ENCODE data around the gene ACAA2. TPM values are rescaled to one million over a fixed set of nuclear protein-coding genes. Genes with fewer than 3 reads are reported as not detected.

ACAA2 gene
- total RNA-seq (ENCODE audit: low replicate concordance), result 66.7 and 99.0 TPM in 2 replicates
- long read RNA-seq, transcript ACAA2-201 (10 exons, 3,350 nt), result major isoform, 270 of 319 reads
- long read RNA-seq, transcript ACAA2-205 (10 exons, 1,657 nt), result minor isoform, 14 of 319 reads
- long read RNA-seq, partial matches to known transcripts, result 8 of 319 reads
- long read RNA-seq, other reads (novel, unspliced or antisense), result 27 of 319 reads

DNA sequence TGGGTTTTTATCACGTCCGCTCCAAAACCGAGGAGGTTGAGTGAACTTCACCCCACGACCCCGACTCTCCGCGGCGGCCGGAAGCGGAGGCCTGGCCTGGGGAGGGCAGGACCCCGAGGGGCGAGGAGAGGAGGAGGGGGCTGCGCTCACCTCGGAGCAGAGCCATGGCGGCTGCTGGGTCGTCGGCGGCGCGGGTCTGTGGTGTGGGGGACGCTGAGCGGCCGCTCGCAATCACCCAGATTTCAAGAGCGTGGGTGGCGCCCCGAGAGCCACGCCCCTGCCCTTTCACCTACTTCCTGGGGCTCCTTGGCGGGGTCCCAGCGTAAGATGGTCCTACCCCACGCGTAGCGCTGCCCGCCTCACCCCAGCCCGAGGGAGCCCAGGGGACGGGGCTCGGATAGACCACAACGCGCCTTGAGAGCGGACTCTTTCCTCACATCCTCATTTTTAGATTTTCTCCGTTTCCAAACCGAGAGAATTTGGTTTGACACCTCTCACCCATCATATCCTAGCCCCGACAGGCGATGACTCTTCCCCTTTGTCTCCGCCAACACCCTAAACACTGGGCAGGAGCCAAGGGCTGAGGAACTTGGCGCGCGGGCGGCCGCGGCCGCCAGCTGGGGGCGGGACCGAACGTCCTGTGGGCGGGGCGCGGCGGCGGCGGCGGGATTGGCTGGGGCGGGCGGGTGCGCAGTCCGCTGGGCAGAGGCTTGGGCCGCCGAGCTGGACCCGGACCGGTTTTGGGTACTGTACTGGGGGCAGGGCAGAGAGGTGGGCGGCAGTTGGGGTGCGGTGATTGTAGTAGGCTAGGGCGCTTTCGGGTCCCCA is at the start of gene ACAA2:
TSS of gene ACAA2 (minus strand) at position 215 of the 828 bp plus-strand sequence. CDS start at position 166, 49 bp downstream.
- H3K27me3 Mint-ChIP-seq, result no peaks in the 10 kb centered on the region
- H3K36me3 Mint-ChIP-seq, result peaks cover 31% of the 10 kb centered on the region
- H3K27ac Mint-ChIP-seq, result peak within 1 kb of the TSS; percentile 92
- peak within 1 kb of the TSS; percentile 92 for H3K4me3 Mint-ChIP-seq
- H3K4me1 Mint-ChIP-seq (ENCODE audit: unreplicated experiment), result peaks cover 26% of the 10 kb centered on the region
- H3K9me3 Mint-ChIP-seq, result peaks cover 15% of the 10 kb centered on the region
- TF ChIP-seq, protein P1, sequence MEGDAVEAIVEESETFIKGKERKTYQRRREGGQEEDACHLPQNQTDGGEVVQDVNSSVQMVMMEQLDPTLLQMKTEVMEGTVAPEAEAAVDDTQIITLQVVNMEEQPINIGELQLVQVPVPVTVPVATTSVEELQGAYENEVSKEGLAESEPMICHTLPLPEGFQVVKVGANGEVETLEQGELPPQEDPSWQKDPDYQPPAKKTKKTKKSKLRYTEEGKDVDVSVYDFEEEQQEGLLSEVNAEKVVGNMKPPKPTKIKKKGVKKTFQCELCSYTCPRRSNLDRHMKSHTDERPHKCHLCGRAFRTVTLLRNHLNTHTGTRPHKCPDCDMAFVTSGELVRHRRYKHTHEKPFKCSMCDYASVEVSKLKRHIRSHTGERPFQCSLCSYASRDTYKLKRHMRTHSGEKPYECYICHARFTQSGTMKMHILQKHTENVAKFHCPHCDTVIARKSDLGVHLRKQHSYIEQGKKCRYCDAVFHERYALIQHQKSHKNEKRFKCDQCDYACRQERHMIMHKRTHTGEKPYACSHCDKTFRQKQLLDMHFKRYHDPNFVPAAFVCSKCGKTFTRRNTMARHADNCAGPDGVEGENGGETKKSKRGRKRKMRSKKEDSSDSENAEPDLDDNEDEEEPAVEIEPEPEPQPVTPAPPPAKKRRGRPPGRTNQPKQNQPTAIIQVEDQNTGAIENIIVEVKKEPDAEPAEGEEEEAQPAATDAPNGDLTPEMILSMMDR (conservative IDR thresholded peaks at IDR 0.05), result no peak
- DNase-seq (ENCODE audit: extremely low spot score, unreplicated experiment), result peak; percentile 89

DNA sequence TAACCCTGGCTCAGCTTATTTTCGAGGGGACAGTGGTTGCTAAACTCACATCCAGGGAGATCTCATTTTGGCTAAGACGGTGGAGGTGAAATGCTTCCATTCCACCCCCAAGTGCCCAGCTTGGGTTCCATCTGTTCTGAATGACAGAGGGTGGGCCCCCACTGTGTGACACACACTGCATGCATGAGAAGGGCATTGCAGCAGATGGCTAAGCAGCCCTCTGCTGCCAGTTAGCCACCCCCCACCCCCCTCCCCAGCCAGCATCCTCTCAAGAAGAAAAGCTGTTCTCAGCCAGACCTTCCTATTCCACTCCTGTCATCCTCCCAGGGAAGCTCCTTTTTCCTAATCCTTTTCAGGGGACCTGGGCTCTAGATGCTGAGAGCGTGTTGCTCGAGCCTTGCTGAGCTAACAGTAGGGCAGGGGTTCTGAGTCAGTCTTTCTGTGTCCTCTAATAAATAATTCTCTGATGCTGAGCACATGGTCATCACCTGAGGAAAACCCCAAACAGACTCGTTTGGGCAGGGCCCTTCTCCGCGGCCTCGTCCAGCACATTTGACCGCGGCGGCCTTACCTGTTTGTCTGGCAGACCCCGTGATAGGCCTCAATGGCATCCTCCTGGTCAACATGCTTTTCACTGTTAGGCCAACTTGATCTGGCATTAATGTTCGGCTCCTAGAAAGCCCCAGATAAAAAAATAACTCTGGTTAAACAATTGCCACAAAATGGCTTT is 49.5 kb upstream of the ACAA2 start:
- DNase-seq (ENCODE audit: extremely low spot score, unreplicated experiment), result no peak
- Mint-ChIP-seq H3K4me3 (no peak overlapping the region), H3K4me1 (ENCODE audit: unreplicated experiment) (peaks cover 16% of the 10 kb centered on the region), H3K36me3 (peaks cover 14% of the 10 kb centered on the region), H3K27me3 (no peaks in the 10 kb centered on the region), H3K9me3 (no peaks in the 10 kb centered on the region), H3K27ac (no peak overlapping the region)
- TF ChIP-seq, protein P1 (conservative IDR thresholded peaks at IDR 0.05), result no peak

GRCh38 chr18:49861659-49862058 is 48.3 kb upstream of the ACAA2 start:
- H3K4me1 Mint-ChIP-seq (ENCODE audit: unreplicated experiment), result peaks cover 12% of the 10 kb centered on the region
- H3K27ac Mint-ChIP-seq, result no peak overlapping the region
- no peak overlapping the region for H3K4me3 Mint-ChIP-seq
- H3K27me3 Mint-ChIP-seq, result no peaks in the 10 kb centered on the region
- TF ChIP-seq, protein P1 (conservative IDR thresholded peaks at IDR 0.05), result peak; percentile 70
- H3K36me3 Mint-ChIP-seq, result peaks cover 6% of the 10 kb centered on the region
- no peak for DNase-seq (ENCODE audit: extremely low spot score, unreplicated experiment)
- H3K9me3 Mint-ChIP-seq, result no peaks in the 10 kb centered on the region

GRCh38 chr18:49859725-49860124 is 46.4 kb upstream of the ACAA2 start:
- Mint-ChIP-seq H3K27ac (peak overlapping the region; percentile 86), H3K4me1 (ENCODE audit: unreplicated experiment) (peaks cover 10% of the 10 kb centered on the region), H3K36me3 (no peaks in the 10 kb centered on the region), H3K9me3 (no peaks in the 10 kb centered on the region), H3K27me3 (no peaks in the 10 kb centered on the region), H3K4me3 (no peak overlapping the region)
- TF ChIP-seq, protein P1 (conservative IDR thresholded peaks at IDR 0.05), result no peak
- no peak for DNase-seq (ENCODE audit: extremely low spot score, unreplicated experiment)

DNA sequence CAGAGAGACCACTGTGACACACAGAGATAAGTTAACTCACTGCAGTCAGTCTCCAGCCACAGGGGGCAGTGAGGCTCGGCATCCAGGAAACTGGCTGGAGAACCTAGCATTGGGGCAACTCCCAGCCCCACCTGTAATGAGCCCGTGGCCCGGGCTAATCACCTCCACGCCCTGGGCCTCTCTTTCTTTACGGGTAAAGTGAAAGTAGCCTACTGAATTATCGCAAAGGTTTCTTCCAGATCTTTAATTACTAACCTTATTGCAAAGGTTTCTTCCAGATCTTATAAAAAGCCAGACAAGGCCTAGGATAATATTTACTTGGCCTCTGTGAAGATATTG is 45.7 kb upstream of the ACAA2 start:
- peak overlapping the region; percentile 86 for H3K27ac Mint-ChIP-seq
- no peak for DNase-seq (ENCODE audit: extremely low spot score, unreplicated experiment)
- H3K9me3 Mint-ChIP-seq, result no peaks in the 10 kb centered on the region
- no peak overlapping the region for H3K4me3 Mint-ChIP-seq
- H3K4me1 Mint-ChIP-seq (ENCODE audit: unreplicated experiment), result peaks cover 10% of the 10 kb centered on the region
- TF ChIP-seq, protein P1 (conservative IDR thresholded peaks at IDR 0.05), result peak; percentile 46
- H3K36me3 Mint-ChIP-seq, result no peaks in the 10 kb centered on the region
- H3K27me3 Mint-ChIP-seq, result no peaks in the 10 kb centered on the region
